Measurements from ENCODE around the gene CTIF. TPM values are rescaled to one million over a fixed set of nuclear protein-coding genes. Genes with fewer than 3 reads are reported as not detected.

Gene CTIF
- total and polyA plus RNA-seq, 2 experiments from 2014 or later, result 8.6 to 14.4 TPM

GRCh38 chr18:48872234-48873145 lies 333.7 kb downstream of the CTIF start:
- TF ChIP-seq ZNF114 (CRISPR knock-in tag; IDR thresholded peaks at IDR 0.05) (no peak), NANOG (IDR thresholded peaks at IDR 0.05; ENCODE audit: borderline replicate concordance) (no peak), POLR2AphosphoS5 (IDR thresholded peaks at IDR 0.05; ENCODE audit: low read depth) (no peak), STAT1 (IDR thresholded peaks at IDR 0.05; ENCODE audit: unreplicated experiment) (no peak), CTCF (conservative IDR thresholded peaks at IDR 0.05; ENCODE audit: low read depth in 2 of 2) (no peak), EZH2 (IDR thresholded peaks at IDR 0.05; ENCODE audit: low read depth, unreplicated experiment) (no peak), CREB1 (CRISPR knock-in tag; IDR thresholded peaks at IDR 0.05; ENCODE audit: low read depth) (no peak), ZNF331 (CRISPR knock-in tag; IDR thresholded peaks at IDR 0.05; ENCODE audit: low read depth) (no peak), JUNB (IDR thresholded peaks at IDR 0.05; ENCODE audit: unreplicated experiment) (no peak), EZH2phosphoT487 (IDR thresholded peaks at IDR 0.05; ENCODE audit: unreplicated experiment) (no peak)
- TF ChIP-seq, protein P1, sequence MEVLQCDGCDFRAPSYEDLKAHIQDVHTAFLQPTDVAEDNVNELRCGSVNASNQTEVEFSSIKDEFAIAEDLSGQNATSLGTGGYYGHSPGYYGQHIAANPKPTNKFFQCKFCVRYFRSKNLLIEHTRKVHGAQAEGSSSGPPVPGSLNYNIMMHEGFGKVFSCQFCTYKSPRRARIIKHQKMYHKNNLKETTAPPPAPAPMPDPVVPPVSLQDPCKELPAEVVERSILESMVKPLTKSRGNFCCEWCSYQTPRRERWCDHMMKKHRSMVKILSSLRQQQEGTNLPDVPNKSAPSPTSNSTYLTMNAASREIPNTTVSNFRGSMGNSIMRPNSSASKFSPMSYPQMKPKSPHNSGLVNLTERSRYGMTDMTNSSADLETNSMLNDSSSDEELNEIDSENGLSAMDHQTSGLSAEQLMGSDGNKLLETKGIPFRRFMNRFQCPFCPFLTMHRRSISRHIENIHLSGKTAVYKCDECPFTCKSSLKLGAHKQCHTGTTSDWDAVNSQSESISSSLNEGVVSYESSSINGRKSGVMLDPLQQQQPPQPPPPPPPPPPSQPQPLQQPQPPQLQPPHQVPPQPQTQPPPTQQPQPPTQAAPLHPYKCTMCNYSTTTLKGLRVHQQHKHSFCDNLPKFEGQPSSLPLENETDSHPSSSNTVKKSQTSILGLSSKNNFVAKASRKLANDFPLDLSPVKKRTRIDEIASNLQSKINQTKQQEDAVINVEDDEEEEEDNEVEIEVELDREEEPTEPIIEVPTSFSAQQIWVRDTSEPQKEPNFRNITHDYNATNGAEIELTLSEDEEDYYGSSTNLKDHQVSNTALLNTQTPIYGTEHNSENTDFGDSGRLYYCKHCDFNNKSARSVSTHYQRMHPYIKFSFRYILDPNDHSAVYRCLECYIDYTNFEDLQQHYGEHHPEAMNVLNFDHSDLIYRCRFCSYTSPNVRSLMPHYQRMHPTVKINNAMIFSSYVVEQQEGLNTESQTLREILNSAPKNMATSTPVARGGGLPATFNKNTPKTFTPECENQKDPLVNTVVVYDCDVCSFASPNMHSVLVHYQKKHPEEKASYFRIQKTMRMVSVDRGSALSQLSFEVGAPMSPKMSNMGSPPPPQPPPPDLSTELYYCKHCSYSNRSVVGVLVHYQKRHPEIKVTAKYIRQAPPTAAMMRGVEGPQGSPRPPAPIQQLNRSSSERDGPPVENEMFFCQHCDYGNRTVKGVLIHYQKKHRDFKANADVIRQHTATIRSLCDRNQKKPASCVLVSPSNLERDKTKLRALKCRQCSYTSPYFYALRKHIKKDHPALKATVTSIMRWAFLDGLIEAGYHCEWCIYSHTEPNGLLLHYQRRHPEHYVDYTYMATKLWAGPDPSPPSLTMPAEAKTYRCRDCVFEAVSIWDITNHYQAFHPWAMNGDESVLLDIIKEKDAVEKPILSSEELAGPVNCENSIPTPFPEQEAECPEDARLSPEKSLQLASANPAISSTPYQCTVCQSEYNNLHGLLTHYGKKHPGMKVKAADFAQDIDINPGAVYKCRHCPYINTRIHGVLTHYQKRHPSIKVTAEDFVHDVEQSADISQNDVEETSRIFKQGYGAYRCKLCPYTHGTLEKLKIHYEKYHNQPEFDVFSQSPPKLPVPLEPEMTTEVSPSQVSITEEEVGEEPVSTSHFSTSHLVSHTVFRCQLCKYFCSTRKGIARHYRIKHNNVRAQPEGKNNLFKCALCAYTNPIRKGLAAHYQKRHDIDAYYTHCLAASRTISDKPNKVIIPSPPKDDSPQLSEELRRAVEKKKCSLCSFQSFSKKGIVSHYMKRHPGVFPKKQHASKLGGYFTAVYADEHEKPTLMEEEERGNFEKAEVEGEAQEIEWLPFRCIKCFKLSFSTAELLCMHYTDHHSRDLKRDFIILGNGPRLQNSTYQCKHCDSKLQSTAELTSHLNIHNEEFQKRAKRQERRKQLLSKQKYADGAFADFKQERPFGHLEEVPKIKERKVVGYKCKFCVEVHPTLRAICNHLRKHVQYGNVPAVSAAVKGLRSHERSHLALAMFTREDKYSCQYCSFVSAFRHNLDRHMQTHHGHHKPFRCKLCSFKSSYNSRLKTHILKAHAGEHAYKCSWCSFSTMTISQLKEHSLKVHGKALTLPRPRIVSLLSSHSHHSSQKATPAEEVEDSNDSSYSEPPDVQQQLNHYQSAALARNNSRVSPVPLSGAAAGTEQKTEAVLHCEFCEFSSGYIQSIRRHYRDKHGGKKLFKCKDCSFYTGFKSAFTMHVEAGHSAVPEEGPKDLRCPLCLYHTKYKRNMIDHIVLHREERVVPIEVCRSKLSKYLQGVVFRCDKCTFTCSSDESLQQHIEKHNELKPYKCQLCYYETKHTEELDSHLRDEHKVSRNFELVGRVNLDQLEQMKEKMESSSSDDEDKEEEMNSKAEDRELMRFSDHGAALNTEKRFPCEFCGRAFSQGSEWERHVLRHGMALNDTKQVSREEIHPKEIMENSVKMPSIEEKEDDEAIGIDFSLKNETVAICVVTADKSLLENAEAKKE (CRISPR knock-in tag; IDR thresholded peaks at IDR 0.05), result no peak
- TF ChIP-seq, protein P2, sequence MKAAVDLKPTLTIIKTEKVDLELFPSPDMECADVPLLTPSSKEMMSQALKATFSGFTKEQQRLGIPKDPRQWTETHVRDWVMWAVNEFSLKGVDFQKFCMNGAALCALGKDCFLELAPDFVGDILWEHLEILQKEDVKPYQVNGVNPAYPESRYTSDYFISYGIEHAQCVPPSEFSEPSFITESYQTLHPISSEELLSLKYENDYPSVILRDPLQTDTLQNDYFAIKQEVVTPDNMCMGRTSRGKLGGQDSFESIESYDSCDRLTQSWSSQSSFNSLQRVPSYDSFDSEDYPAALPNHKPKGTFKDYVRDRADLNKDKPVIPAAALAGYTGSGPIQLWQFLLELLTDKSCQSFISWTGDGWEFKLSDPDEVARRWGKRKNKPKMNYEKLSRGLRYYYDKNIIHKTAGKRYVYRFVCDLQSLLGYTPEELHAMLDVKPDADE (IDR thresholded peaks at IDR 0.05), result no peak
- TF ChIP-seq, protein P3, sequence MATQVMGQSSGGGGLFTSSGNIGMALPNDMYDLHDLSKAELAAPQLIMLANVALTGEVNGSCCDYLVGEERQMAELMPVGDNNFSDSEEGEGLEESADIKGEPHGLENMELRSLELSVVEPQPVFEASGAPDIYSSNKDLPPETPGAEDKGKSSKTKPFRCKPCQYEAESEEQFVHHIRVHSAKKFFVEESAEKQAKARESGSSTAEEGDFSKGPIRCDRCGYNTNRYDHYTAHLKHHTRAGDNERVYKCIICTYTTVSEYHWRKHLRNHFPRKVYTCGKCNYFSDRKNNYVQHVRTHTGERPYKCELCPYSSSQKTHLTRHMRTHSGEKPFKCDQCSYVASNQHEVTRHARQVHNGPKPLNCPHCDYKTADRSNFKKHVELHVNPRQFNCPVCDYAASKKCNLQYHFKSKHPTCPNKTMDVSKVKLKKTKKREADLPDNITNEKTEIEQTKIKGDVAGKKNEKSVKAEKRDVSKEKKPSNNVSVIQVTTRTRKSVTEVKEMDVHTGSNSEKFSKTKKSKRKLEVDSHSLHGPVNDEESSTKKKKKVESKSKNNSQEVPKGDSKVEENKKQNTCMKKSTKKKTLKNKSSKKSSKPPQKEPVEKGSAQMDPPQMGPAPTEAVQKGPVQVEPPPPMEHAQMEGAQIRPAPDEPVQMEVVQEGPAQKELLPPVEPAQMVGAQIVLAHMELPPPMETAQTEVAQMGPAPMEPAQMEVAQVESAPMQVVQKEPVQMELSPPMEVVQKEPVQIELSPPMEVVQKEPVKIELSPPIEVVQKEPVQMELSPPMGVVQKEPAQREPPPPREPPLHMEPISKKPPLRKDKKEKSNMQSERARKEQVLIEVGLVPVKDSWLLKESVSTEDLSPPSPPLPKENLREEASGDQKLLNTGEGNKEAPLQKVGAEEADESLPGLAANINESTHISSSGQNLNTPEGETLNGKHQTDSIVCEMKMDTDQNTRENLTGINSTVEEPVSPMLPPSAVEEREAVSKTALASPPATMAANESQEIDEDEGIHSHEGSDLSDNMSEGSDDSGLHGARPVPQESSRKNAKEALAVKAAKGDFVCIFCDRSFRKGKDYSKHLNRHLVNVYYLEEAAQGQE (IDR thresholded peaks at IDR 0.05; ENCODE audit: unreplicated experiment), result no peak
- H3K27me3 ChIP-seq (ENCODE audit: insufficient read depth), result no peaks in the 10 kb centered on the region
- H3K36me3 Mint-ChIP-seq (ENCODE audit: low read depth), result no peaks in the 10 kb centered on the region
- no peaks in the 10 kb centered on the region for H3K9me3 Mint-ChIP-seq
- H3K27ac Mint-ChIP-seq, result no peak overlapping the region
- no peaks in the 10 kb centered on the region for H3K79me2 ChIP-seq (replicated peaks; ENCODE audit: insufficient read depth)
- H3K27ac ChIP-seq (ENCODE audit: low read depth), result no peak overlapping the region
- H3K9me2 ChIP-seq (ENCODE audit: insufficient read depth), result no peaks in the 10 kb centered on the region
- H3K4me1 ChIP-seq (ENCODE audit: insufficient read depth), result no peaks in the 10 kb centered on the region
- no peaks in the 10 kb centered on the region for H3F3A ChIP-seq (replicated peaks; ENCODE audit: low read depth)
- no peaks in the 10 kb centered on the region for H4K20me1 ChIP-seq (replicated peaks; ENCODE audit: insufficient read depth)
- H3K4me1 Mint-ChIP-seq, result peaks cover 10% of the 10 kb centered on the region; the same call in 1 of the 3 replicates
- peaks cover 24% of the 10 kb centered on the region for H3K27me3 Mint-ChIP-seq (ENCODE audit: insufficient read depth, low read depth, poor library complexity)
- H3K4me3 ChIP-seq, result no peak overlapping the region
- no peak overlapping the region for H2AFZ ChIP-seq
- DNase-seq (ENCODE audit: low spot score) (no peak), ATAC-seq (no peak)
- no peak overlapping the region for H3K4me3 Mint-ChIP-seq
- H3K4me2 ChIP-seq, result no peak overlapping the region
- no peaks in the 10 kb centered on the region for H3K36me3 ChIP-seq (ENCODE audit: insufficient read depth)
